PC-3 (cell line): Measurements from ENCODE around the gene ZNF746.

ENCODE experiments used
- CTCF ChIP-seq: fragments of 300-600 bp; sonication (generic); conservative IDR thresholded peaks from 2 replicates; pipeline ENCODE4 v1.5.1; 2017; ENCODE audit warnings: antibody characterized with exemption, low read depth, mild to moderate bottlenecking, low read length
- EZH2 ChIP-seq: fragments of 300-600 bp; sonication (generic); IDR thresholded peaks from one replicate; pipeline ENCODE4 v1.6.1; 2017; ENCODE audit warnings: antibody characterized with exemption, mild to moderate bottlenecking, low read length; ENCODE audit not compliant: unreplicated experiment
- EZH2phosphoT487 ChIP-seq: fragments of 300-600 bp; sonication (generic); IDR thresholded peaks from 2 replicates; pipeline ENCODE4 v1.6.1; 2018; ENCODE audit warnings: mild to moderate bottlenecking, antibody characterized with exemption, low read length, borderline replicate concordance

GRCh38 chr7:149467321-149467859, 30.2 kb downstream of the ZNF746 start:
- TF ChIP-seq CTCF = no peak
- no peak for TF ChIP-seq EZH2
- no peak for TF ChIP-seq EZH2phosphoT487
